Measurements from ENCODE around the gene SH3GL1.
A peak's percentile ranks its signal among the peaks of the same experiment; 100 is the strongest.
"Not testable (repeated sequence)": the region's sequence is repeated elsewhere in the genome, so short reads cannot be mapped to it uniquely, and the experiment has no call there.

SH3GL1 gene

GRCh38 chr19:4362831-4363545 lies 37.4 kb downstream of the SH3GL1 start:
- DNase-seq: no peak

GRCh38 chr19:4362101-4362828 lies 38.1 kb downstream of the SH3GL1 start:
- DNase-seq: no peak

- DNase-seq: no peak
Measured at GRCh38 chr19:4361152-4362046, 38.9 kb downstream of the SH3GL1 start.

GRCh38 chr19:4360641-4361151 lies 39.7 kb downstream of the SH3GL1 start:
- no peak for DNase-seq

GRCh38 chr19:4360081-4360569 lies 40.2 kb downstream of the SH3GL1 start:
- DNase-seq: no peak

- DNase-seq: no peak
Measured at GRCh38 chr19:4359627-4360000, 40.7 kb downstream of the SH3GL1 start.

- DNase-seq: no peak
Measured at GRCh38 chr19:4358709-4359626, 41.4 kb downstream of the SH3GL1 start.

- DNase-seq: no peak
Measured at GRCh38 chr19:4357921-4358326, 42.4 kb downstream of the SH3GL1 start.

- DNase-seq: no peak
Measured at GRCh38 chr19:4357095-4357797, 43.1 kb downstream of the SH3GL1 start.

GRCh38 chr19:4354897-4355296 lies 45.5 kb downstream of the SH3GL1 start:
- DNase-seq: no peak

- DNase-seq: no peak
Measured at GRCh38 chr19:4354282-4354681, 46.1 kb downstream of the SH3GL1 start.

- peak; percentile 59 for DNase-seq
Measured at GRCh38 chr19:4352701-4353121, 47.6 kb downstream of the SH3GL1 start.

- DNase-seq: no peak
Measured at GRCh38 chr19:4350726-4351125, 49.6 kb downstream of the SH3GL1 start.

- DNase-seq: no peak
Measured at GRCh38 chr19:4350111-4350510, 50.2 kb downstream of the SH3GL1 start.

GRCh38 chr19:4349225-4349624 lies 51.1 kb downstream of the SH3GL1 start:
- DNase-seq: not testable (repeated sequence)

GRCh38 chr19:4347521-4347920 lies 52.8 kb downstream of the SH3GL1 start:
- DNase-seq: no peak

- DNase-seq: no peak
Measured at GRCh38 chr19:4346020-4346383, 54.3 kb downstream of the SH3GL1 start.

- no peak for DNase-seq
Measured at GRCh38 chr19:4345342-4346019, 54.9 kb downstream of the SH3GL1 start.

- peak; percentile 85 for DNase-seq
Measured at GRCh38 chr19:4343370-4344307, 56.7 kb downstream of the SH3GL1 start, which contains the start of gene MPND. Gene MPND (plus strand): TSS chr19:4343562. CDS start chr19:4343594, 32 bp downstream.
